HCT116 (cell line): ENCODE measurements around the gene MAPKBP1. TPM values are rescaled to one million over a fixed set of nuclear protein-coding genes. Genes with fewer than 3 reads are reported as not detected.

Experiments used
- ATAC-seq: fragments of 200-7000 bp; cut with Tn5 transposase; 2 replicates; pipeline ENCODE4 v1.9.1; 2020; ENCODE audit warnings: mild to moderate bottlenecking, moderate library complexity
- BruUV-seq: library from RNA; stranded (reverse); fragments of 400-500 nt; replicated peaks from 2 replicates; lab custom pipeline; 2021; lab: Mats Ljungman, UMichigan
- CTCF ChIA-PET: fragments of 300-600 bp; sonication (Branson Sonifier 250); formaldehyde crosslinking; loops from one replicate; lab custom pipeline; 2021; ENCODE audit warnings: antibody characterized with exemption; lab: Charles Lee
- POLR2A ChIA-PET: fragments of 300-600, 350-600 bp; sonication (Branson Sonifier 250); formaldehyde crosslinking; loops from one replicate; lab custom pipeline; 2021; ENCODE audit warnings: antibody characterized with exemption; lab: Charles Lee
- RAD21 ChIA-PET, 2 experiments: fragments of 300-600 bp; sonication (Branson Sonifier 250); formaldehyde crosslinking; loops; one replicate each; lab custom pipeline; 2023; ENCODE audit warnings: low total read pairs in 2 of 2; ENCODE audit not compliant: uncharacterized antibody in 2 of 2, unreplicated experiment in 2 of 2, low non-redundant PET in 1 of 2; lab: Charles Lee
- DNase-seq: peaks from one replicate; pipeline ENCODE4 v3.0.0-alpha.2; 2010; ENCODE audit warnings: low read depth, low spot score
- H2AFZ ChIP-seq: fragments of 200-600 bp; shearing (Covaris generic), sonication (generic); 2 replicates; pipeline ENCODE4 v1.6.1; 2017; ENCODE audit warnings: low read depth, mixed run types, mixed read lengths, antibody characterized with exemption, low read length; ENCODE audit not compliant: poor library complexity, severe bottlenecking
- H3K27ac ChIP-seq: 2 replicates; pipeline ENCODE4 v1.5.1; 2012; ENCODE audit warnings: low read depth, low read length
- H3K27me3 ChIP-seq: fragments of 200-600 bp; sonication (generic); 2 replicates; pipeline ENCODE4 v1.6.1; 2016; ENCODE audit warnings: mixed run types, low read length, mixed read lengths; ENCODE audit not compliant: insufficient read depth
- H3K36me3 ChIP-seq, 2 experiments: fragments of 200-500 bp in 1 of 2; fragments of 200-600 bp in 1 of 2; sonication (Bioruptor generic) in 1 of 2; sonication (generic) in 1 of 2; 2 replicates each; pipeline versions ENCODE4 v1.5.1 to v1.6.1; 2014 to 2016; ENCODE audit warnings: low read length in 2 of 2, inconsistent platforms in 1 of 2, mixed read lengths in 1 of 2, mixed run types in 1 of 2; ENCODE audit not compliant: insufficient read depth in 2 of 2, control insufficient read depth in 1 of 2
- H3K4me1 ChIP-seq, 2 experiments: fragments of 200-600 bp in 1 of 2; sonication (generic) in 1 of 2; 2 replicates each; pipeline versions ENCODE4 v1.5.1 to v1.6.1; 2012 to 2017; ENCODE audit warnings: low read length in 2 of 2, inconsistent platforms in 1 of 2, mild to moderate bottlenecking in 1 of 2, mixed read lengths in 1 of 2, mixed run types in 1 of 2, moderate library complexity in 1 of 2; ENCODE audit not compliant: insufficient read depth in 2 of 2, control insufficient read depth in 1 of 2
- H3K4me2 ChIP-seq: fragments of 200-600 bp; sonication (generic); 2 replicates; pipeline ENCODE4 v1.6.1; 2017; ENCODE audit warnings: mixed run types, low read length, mixed read lengths
- H3K4me3 ChIP-seq, 2 experiments: fragments of 200-600 bp in 1 of 2; sonication (generic) in 1 of 2; replicated peaks in 1 of 2; 2 replicates each; pipeline ENCODE4 v1.5.1; 2011 to 2016; ENCODE audit warnings: low read length in 2 of 2, control low read depth in 1 of 2, low read depth in 1 of 2, mild to moderate bottlenecking in 1 of 2, mixed read lengths in 1 of 2, mixed run types in 1 of 2
- H3K79me2 ChIP-seq: fragments of 200-600 bp; sonication (generic); 2 replicates; pipeline ENCODE4 v1.6.1; 2017; ENCODE audit warnings: mild to moderate bottlenecking, mixed run types, low read length, moderate library complexity, mixed read lengths; ENCODE audit not compliant: insufficient read depth
- H3K9ac ChIP-seq: fragments of 200-600 bp; sonication (generic); 2 replicates; pipeline ENCODE4 v1.6.1; 2016; ENCODE audit warnings: low read length, mixed read lengths
- H3K9me2 ChIP-seq: fragments of 200-600 bp; sonication (generic), shearing (Covaris generic); 2 replicates; pipeline ENCODE4 v1.6.1; 2017; ENCODE audit warnings: mixed run types, mild to moderate bottlenecking, moderate library complexity; ENCODE audit not compliant: insufficient read depth
- H3K9me3 ChIP-seq, 2 experiments: fragments of 200-500 bp in 1 of 2; fragments of 200-600 bp in 1 of 2; sonication (Bioruptor generic) in 1 of 2; sonication (generic) in 1 of 2; 2 replicates each; pipeline ENCODE4 v1.6.1; 2014 to 2017; ENCODE audit warnings: low read length in 2 of 2, mixed read lengths in 2 of 2, inconsistent platforms in 1 of 2, low read depth in 1 of 2, mild to moderate bottlenecking in 1 of 2, mixed run types in 1 of 2, moderate library complexity in 1 of 2; ENCODE audit not compliant: control insufficient read depth in 1 of 2, insufficient read depth in 1 of 2
- H4K20me1 ChIP-seq: fragments of 200-600 bp; sonication (generic), shearing (Covaris generic); 2 replicates; pipeline ENCODE4 v1.6.1; 2017; ENCODE audit warnings: mixed run types, mild to moderate bottlenecking, moderate library complexity; ENCODE audit not compliant: insufficient read depth
- ATF3 ChIP-seq: IDR thresholded peaks from 2 replicates; pipeline ENCODE4 v1.6.1; 2012
- CBX3 ChIP-seq: IDR thresholded peaks from 2 replicates; pipeline ENCODE4 v1.6.1; 2012; ENCODE audit warnings: low read depth
- CTCF ChIP-seq, 3 experiments: fragments of 200-600 bp in 1 of 3; sonication (generic) in 1 of 3; IDR thresholded peaks in 2 of 3; conservative IDR thresholded peaks in 1 of 3; 2 replicates each; pipeline ENCODE4 v1.5.1; 2012 to 2017; ENCODE audit warnings: low read depth in 2 of 3, low read length in 2 of 3, antibody characterized with exemption in 1 of 3, borderline replicate concordance in 1 of 3, control low read depth in 1 of 3, mild to moderate bottlenecking in 1 of 3, mixed read lengths in 1 of 3, mixed run types in 1 of 3, moderate library complexity in 1 of 3; ENCODE audit not compliant: insufficient read depth in 1 of 3
- EGR1 ChIP-seq: IDR thresholded peaks from 2 replicates; pipeline ENCODE4 v1.6.1; 2012; ENCODE audit warnings: low read depth
- ELF1 ChIP-seq: IDR thresholded peaks from 2 replicates; pipeline ENCODE4 v1.6.1; 2012; ENCODE audit warnings: low read depth, borderline replicate concordance
- EZH2 ChIP-seq: fragments of 200-600 bp; sonication (generic); IDR thresholded peaks from 2 replicates; pipeline ENCODE4 v1.6.1; 2017; ENCODE audit warnings: antibody characterized with exemption, mixed run types
- EZH2phosphoT487 ChIP-seq: fragments of 200-600 bp; IDR thresholded peaks from 2 replicates; pipeline ENCODE4 v1.6.1; 2018; ENCODE audit warnings: antibody characterized with exemption, borderline replicate concordance
- FOSL1 ChIP-seq: IDR thresholded peaks from 2 replicates; pipeline ENCODE4 v1.6.1; 2012; ENCODE audit warnings: low read depth
- JUND ChIP-seq: IDR thresholded peaks from 2 replicates; pipeline ENCODE4 v1.6.1; 2012
- MAX ChIP-seq: IDR thresholded peaks from 2 replicates; pipeline ENCODE4 v1.6.1; 2012
- RAD21 ChIP-seq: IDR thresholded peaks from 2 replicates; pipeline ENCODE4 v1.6.1; 2012; ENCODE audit warnings: low read depth, mild to moderate bottlenecking
- REST ChIP-seq: IDR thresholded peaks from 2 replicates; pipeline ENCODE4 v1.6.1; 2012; ENCODE audit warnings: low read depth
- SIN3A ChIP-seq: IDR thresholded peaks from 2 replicates; pipeline ENCODE4 v1.6.1; 2012; ENCODE audit warnings: low read depth
- SP1 ChIP-seq: IDR thresholded peaks from 2 replicates; pipeline ENCODE4 v1.6.1; 2012; ENCODE audit warnings: low read depth
- SRF ChIP-seq: IDR thresholded peaks from 2 replicates; pipeline ENCODE4 v1.6.1; 2012; ENCODE audit warnings: low read depth
- TCF7L2 ChIP-seq: IDR thresholded peaks from 2 replicates; pipeline ENCODE4 v1.7.0; 2011; ENCODE audit warnings: borderline replicate concordance, inconsistent platforms; ENCODE audit not compliant: insufficient read depth, insufficient read length; ENCODE audit errors: extremely low read depth
- YY1 ChIP-seq: IDR thresholded peaks from 2 replicates; pipeline ENCODE4 v1.6.1; 2011; ENCODE audit warnings: low read length, low read depth, moderate library complexity, mild to moderate bottlenecking; ENCODE audit not compliant: insufficient replicate concordance; ENCODE audit errors: extremely low read depth
- ZBTB33 ChIP-seq: IDR thresholded peaks from 2 replicates; pipeline ENCODE4 v1.6.1; 2011; ENCODE audit warnings: mild to moderate bottlenecking, low read length, moderate library complexity; ENCODE audit not compliant: insufficient replicate concordance; ENCODE audit errors: extremely low read depth
- ZNF274 ChIP-seq: fragments of 200-500 bp; sonication (Bioruptor generic); IDR thresholded peaks from 2 replicates; pipeline ENCODE4 v1.6.1; 2014; ENCODE audit warnings: mild to moderate bottlenecking, low read depth, low read length, inconsistent platforms
- intact Hi-C: fragments of 100-400 bp; cut with micrococcal nuclease; formaldehyde crosslinking; loops from 2 replicates; pipeline ENCODE4 v1.10.0; 2022
- total RNA-seq: library from RNA; stranded (reverse); gene quantifications from one replicate; pipeline ENCODE4 v1.2.1, GENCODE V29; 2021; ENCODE audit not compliant: unreplicated experiment

Gene MAPKBP1
- total RNA-seq, 1 experiment from 2014 or later, result 21.3 TPM

GRCh38 chr15:41844814-41845213 lies 70.5 kb downstream of the MAPKBP1 start:
- ChIA-PET CTCF (no interaction called here), RAD21 (no interaction called here), POLR2A (no interaction called here)
- no peak overlapping the region for H3K27ac ChIP-seq
- peaks cover 0 to 3% of the 10 kb centered on the region in 2 experiments; a peak in 1 of 4 replicates for H3K36me3 ChIP-seq
- no peaks in the 10 kb centered on the region for H3K9me2 ChIP-seq
- H3K79me2 ChIP-seq, result no peaks in the 10 kb centered on the region
- TF ChIP-seq CTCF (IDR thresholded peaks at IDR 0.05 in 2 of 3, conservative IDR thresholded peaks at IDR 0.05 in 1 of 3; ENCODE audit: borderline replicate concordance in 1 of 3, insufficient read depth in 1 of 3, low read depth in 2 of 3, low read length in 2 of 3) (no peak), SIN3A (no peak), EZH2 (no peak), ZNF274 (no peak), EZH2phosphoT487 (no peak), FOSL1 (no peak), TCF7L2 (no peak), EGR1 (no peak), YY1 (no peak), MAX (no peak), ATF3 (no peak), JUND (no peak), SP1 (no peak), CBX3 (no peak), ZBTB33 (no peak), REST (no peak), ELF1 (no peak), RAD21 (no peak), SRF (no peak)
- intact Hi-C loops, result no loop called here
- no peak overlapping the region for H2AFZ ChIP-seq
- H3K4me3 ChIP-seq, result no peak overlapping the region
- H3K9ac ChIP-seq, result no peak overlapping the region
- H3K4me2 ChIP-seq, result no peak overlapping the region
- H3K9me3 ChIP-seq, result no peaks in the 10 kb centered on the region
- ATAC-seq, result no peak
- no peaks in the 10 kb centered on the region for H3K27me3 ChIP-seq
- BruUV-seq, result no TSS peak
- H4K20me1 ChIP-seq, result no peaks in the 10 kb centered on the region
- no peak for DNase-seq
- H3K4me1 ChIP-seq, result no peaks in the 10 kb centered on the region
